Measurements from ENCODE around the gene MPO. TPM values are rescaled to one million over a fixed set of nuclear protein-coding genes. Genes with fewer than 3 reads are reported as not detected.

The MPO gene
- total RNA-seq, 4 donors from 2014 or later, result 1.7 TPM; not detected in 3

- no peaks in the 10 kb centered on the region for H3K9me3 ChIP-seq
- no peaks in the 10 kb centered on the region for H3K36me3 ChIP-seq
- peak overlapping the region in 2 of 4 donors; percentile 63 to 91 for H3K27ac ChIP-seq
- TF ChIP-seq, protein P1, sequence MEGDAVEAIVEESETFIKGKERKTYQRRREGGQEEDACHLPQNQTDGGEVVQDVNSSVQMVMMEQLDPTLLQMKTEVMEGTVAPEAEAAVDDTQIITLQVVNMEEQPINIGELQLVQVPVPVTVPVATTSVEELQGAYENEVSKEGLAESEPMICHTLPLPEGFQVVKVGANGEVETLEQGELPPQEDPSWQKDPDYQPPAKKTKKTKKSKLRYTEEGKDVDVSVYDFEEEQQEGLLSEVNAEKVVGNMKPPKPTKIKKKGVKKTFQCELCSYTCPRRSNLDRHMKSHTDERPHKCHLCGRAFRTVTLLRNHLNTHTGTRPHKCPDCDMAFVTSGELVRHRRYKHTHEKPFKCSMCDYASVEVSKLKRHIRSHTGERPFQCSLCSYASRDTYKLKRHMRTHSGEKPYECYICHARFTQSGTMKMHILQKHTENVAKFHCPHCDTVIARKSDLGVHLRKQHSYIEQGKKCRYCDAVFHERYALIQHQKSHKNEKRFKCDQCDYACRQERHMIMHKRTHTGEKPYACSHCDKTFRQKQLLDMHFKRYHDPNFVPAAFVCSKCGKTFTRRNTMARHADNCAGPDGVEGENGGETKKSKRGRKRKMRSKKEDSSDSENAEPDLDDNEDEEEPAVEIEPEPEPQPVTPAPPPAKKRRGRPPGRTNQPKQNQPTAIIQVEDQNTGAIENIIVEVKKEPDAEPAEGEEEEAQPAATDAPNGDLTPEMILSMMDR (IDR thresholded peaks at IDR 0.05), result no peak
- TF ChIP-seq POLR2A (IDR thresholded peaks at IDR 0.05), result no peak
- no peaks in the 10 kb centered on the region for H3K27me3 ChIP-seq
- no peak for DNase-seq
- no peak overlapping the region for H3K4me3 ChIP-seq
- H3K4me1 ChIP-seq, result peaks cover 0 to 31% (median 9%) of the 10 kb centered on the region in 4 donors
Observed at GRCh38 chr17:58247511-58248363, 33.0 kb downstream of the MPO start.

GRCh38 chr17:58246781-58247180 is 34.0 kb downstream of the MPO start:
- H3K4me3 ChIP-seq, result no peak overlapping the region
- no peaks in the 10 kb centered on the region for H3K27me3 ChIP-seq
- DNase-seq, result no peak
- no peaks in the 10 kb centered on the region for H3K36me3 ChIP-seq
- TF ChIP-seq, protein P1 (IDR thresholded peaks at IDR 0.05), result no peak
- no peak for TF ChIP-seq POLR2A (IDR thresholded peaks at IDR 0.05)
- H3K9me3 ChIP-seq, result no peaks in the 10 kb centered on the region
- peak overlapping the region in 3 of 4 donors; percentile 63 to 91 (median 70) for H3K27ac ChIP-seq
- H3K4me1 ChIP-seq, result peaks cover 0 to 31% (median 9%) of the 10 kb centered on the region in 4 donors

DNA sequence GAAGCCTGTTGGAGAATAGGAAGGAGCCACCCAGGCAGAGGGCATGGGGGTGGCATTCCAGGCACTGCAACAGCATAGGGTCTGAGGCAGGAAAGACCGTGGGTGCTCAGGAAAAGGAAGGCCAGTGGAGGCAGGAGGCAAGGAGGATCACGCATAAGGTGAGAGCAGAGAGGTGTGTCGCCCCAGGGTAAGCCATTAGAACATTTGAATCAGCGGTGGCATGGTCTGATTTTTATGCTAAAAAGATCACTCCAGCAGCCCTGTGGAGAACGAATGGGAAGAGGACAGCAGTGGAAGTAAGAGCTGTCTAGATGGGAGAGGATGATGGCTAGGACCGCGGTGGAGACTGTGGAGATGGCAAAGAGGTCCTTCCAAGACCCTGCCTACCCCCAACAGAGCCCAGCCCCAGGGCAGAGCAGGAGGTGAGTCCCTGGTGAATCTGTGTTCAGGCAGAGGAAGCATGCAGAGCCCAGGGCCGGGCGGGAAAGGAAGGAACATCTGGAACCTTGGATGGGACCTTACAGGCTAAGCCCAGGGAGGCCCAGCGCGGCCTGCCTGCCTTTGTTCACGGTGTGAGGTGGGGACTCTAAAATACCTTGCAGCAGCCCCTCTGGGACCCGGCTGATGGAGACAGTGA is 34.5 kb downstream of the MPO start:
- TF ChIP-seq POLR2A (IDR thresholded peaks at IDR 0.05), result peak in 1 of 2 donors; percentile 0
- TF ChIP-seq, protein P1 (IDR thresholded peaks at IDR 0.05), result no peak
- H3K27ac ChIP-seq, result peak overlapping the region in 3 of 4 donors; percentile 63 to 91 (median 70)

GRCh38 chr17:58245428-58246103 is 35.2 kb downstream of the MPO start:
- Histone ChIP-seq H3K36me3 (no peaks in the 10 kb centered on the region), H3K4me3 (no peak overlapping the region), H3K9me3 (no peaks in the 10 kb centered on the region), H3K4me1 (peaks cover 0 to 31% (median 9%) of the 10 kb centered on the region in 4 donors), H3K27ac (peak overlapping the region in 3 of 4 donors; percentile 46 to 91 (median 70)), H3K27me3 (no peaks in the 10 kb centered on the region)
- DNase-seq, result peak in 2 of 3 donors; percentile 63 to 81
- TF ChIP-seq, protein P1 (IDR thresholded peaks at IDR 0.05), result no peak
- TF ChIP-seq POLR2A (IDR thresholded peaks at IDR 0.05), result peak in 1 of 2 donors; percentile 48

More for the DNA sequence above, 34.5 kb downstream of the MPO start:
- peaks cover 0 to 31% (median 9%) of the 10 kb centered on the region in 4 donors for H3K4me1 ChIP-seq
- H3K4me3 ChIP-seq, result no peak overlapping the region
- no peaks in the 10 kb centered on the region for H3K9me3 ChIP-seq
- no peaks in the 10 kb centered on the region for H3K36me3 ChIP-seq
- H3K27me3 ChIP-seq, result no peaks in the 10 kb centered on the region
- DNase-seq, result no peak

DNA sequence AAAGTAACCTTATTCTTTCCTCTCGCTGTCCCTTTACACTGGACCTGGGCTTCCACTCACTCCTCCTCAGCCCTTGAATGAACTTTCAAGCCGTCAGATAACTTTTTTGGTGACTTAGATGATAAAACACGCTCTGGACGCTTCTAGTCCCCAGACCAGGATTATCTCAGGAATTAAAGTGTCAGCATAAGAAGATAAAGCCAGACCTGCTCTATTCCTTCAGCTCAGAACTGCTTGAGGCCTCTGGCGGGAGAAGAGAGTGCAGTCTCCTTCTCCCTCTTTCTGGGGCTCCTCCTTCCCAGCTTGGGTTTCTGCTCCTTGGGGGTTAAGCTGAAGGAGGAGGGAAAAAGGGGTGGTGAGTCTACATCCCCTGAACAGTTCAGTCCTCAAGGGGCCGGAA is 35.8 kb downstream of the MPO start:
- H3K4me1 ChIP-seq, result peaks cover 0 to 31% (median 9%) of the 10 kb centered on the region in 4 donors
- DNase-seq, result no peak
- TF ChIP-seq, protein P1 (IDR thresholded peaks at IDR 0.05), result no peak
- no peak for TF ChIP-seq POLR2A (IDR thresholded peaks at IDR 0.05)
- H3K36me3 ChIP-seq, result no peaks in the 10 kb centered on the region
- no peak overlapping the region for H3K4me3 ChIP-seq
- no peaks in the 10 kb centered on the region for H3K27me3 ChIP-seq
- H3K27ac ChIP-seq, result peak overlapping the region in 3 of 4 donors; percentile 46 to 91 (median 70)
- no peaks in the 10 kb centered on the region for H3K9me3 ChIP-seq

All from Peyer's patch (tissue), 4 donors.